ENCODE data around the gene GPC1.

DNA sequence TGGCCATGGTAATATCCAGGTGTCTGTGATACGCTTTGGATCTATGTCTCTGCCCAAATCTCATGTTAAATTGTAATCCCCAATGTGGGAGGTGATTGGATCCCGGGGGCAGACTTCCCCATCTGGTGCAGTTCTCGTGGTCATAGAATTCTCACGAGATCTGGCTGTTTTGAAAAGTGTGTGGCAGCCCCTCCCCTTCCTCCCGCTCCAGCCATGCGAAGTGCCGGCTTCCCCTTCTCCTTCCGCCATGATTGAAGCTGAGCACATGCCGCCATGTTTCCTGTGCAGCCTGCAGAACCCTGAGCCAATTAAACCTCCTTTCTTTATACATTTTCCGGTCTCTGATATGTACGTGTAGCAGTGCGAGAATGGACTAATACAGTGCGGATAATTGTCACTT lies 42.5 kb downstream of the GPC1 start:
- TF ChIP-seq EP300 (IDR thresholded peaks at IDR 0.05): no peak
- TF ChIP-seq, protein P1, sequence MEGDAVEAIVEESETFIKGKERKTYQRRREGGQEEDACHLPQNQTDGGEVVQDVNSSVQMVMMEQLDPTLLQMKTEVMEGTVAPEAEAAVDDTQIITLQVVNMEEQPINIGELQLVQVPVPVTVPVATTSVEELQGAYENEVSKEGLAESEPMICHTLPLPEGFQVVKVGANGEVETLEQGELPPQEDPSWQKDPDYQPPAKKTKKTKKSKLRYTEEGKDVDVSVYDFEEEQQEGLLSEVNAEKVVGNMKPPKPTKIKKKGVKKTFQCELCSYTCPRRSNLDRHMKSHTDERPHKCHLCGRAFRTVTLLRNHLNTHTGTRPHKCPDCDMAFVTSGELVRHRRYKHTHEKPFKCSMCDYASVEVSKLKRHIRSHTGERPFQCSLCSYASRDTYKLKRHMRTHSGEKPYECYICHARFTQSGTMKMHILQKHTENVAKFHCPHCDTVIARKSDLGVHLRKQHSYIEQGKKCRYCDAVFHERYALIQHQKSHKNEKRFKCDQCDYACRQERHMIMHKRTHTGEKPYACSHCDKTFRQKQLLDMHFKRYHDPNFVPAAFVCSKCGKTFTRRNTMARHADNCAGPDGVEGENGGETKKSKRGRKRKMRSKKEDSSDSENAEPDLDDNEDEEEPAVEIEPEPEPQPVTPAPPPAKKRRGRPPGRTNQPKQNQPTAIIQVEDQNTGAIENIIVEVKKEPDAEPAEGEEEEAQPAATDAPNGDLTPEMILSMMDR (IDR thresholded peaks at IDR 0.05): no peak

Measured in tibial nerve (tissue), 4 donors.